GM21528 (cell line): ENCODE data around the gene GSTK1.
A peak's percentile ranks its signal among the peaks of the same experiment; 100 is the strongest.
"Not testable (repeated sequence)": the region's sequence is repeated elsewhere in the genome, so short reads cannot be mapped to it uniquely, and the experiment has no call there.

ENCODE experiments used
- ATAC-seq: cut with Tn5 transposase; IDR thresholded peaks from one replicate; pipeline ENCODE4 v1.9.1; 2021; ENCODE audit warnings: mild to moderate bottlenecking, moderate library complexity; ENCODE audit not compliant: unreplicated experiment, low FRiP score

Gene GSTK1

GRCh38 chr7:143238289-143238980 is 24.8 kb upstream of the GSTK1 start:
- ATAC-seq, result no peak

- ATAC-seq, result no peak
Measured at GRCh38 chr7:143239813-143240212, 23.4 kb upstream of the GSTK1 start.

- ATAC-seq, result peak; percentile 94
Measured at GRCh38 chr7:143240291-143241168, 22.7 kb upstream of the GSTK1 start.

GRCh38 chr7:143242306-143242705 is 20.9 kb upstream of the GSTK1 start:
- ATAC-seq, result no peak

GRCh38 chr7:143243111-143243510 is 20.1 kb upstream of the GSTK1 start:
- ATAC-seq, result no peak

- no peak for ATAC-seq
Measured at GRCh38 chr7:143243614-143244013, 19.6 kb upstream of the GSTK1 start.

GRCh38 chr7:143244321-143244720 is 18.9 kb upstream of the GSTK1 start:
- ATAC-seq, result no peak

GRCh38 chr7:143245123-143245522 is 18.1 kb upstream of the GSTK1 start:
- ATAC-seq, result no peak

GRCh38 chr7:143247372-143247771 is 15.9 kb upstream of the GSTK1 start:
- ATAC-seq, result no peak

- no peak for ATAC-seq
Measured at GRCh38 chr7:143248761-143249354, 14.4 kb upstream of the GSTK1 start.

GRCh38 chr7:143250199-143250598 is 13.0 kb upstream of the GSTK1 start:
- ATAC-seq, result no peak

GRCh38 chr7:143250822-143251221 is 12.4 kb upstream of the GSTK1 start:
- no peak for ATAC-seq

GRCh38 chr7:143252006-143252405 is 11.2 kb upstream of the GSTK1 start:
- ATAC-seq, result no peak

GRCh38 chr7:143255564-143255963 is 7.7 kb upstream of the GSTK1 start:
- no peak for ATAC-seq

GRCh38 chr7:143256325-143256724 is 6.9 kb upstream of the GSTK1 start:
- no peak for ATAC-seq

- ATAC-seq, result peak; percentile 81
Measured at GRCh38 chr7:143256932-143257331, 6.3 kb upstream of the GSTK1 start.

- ATAC-seq, result no peak
Measured at GRCh38 chr7:143257501-143257900, 5.7 kb upstream of the GSTK1 start.

- ATAC-seq, result peak; percentile 41
Measured at GRCh38 chr7:143258831-143259230, 4.4 kb upstream of the GSTK1 start.

- no peak for ATAC-seq
Measured at GRCh38 chr7:143259765-143260164, 3.5 kb upstream of the GSTK1 start.

- ATAC-seq, result no peak
Measured at GRCh38 chr7:143261901-143262300, 1.3 kb upstream of the GSTK1 start.

GRCh38 chr7:143264196-143264568 is 941 bp downstream of the GSTK1 start:
- not testable (repeated sequence) for ATAC-seq
